Bronchus fibroblast of lung (primary cell): ENCODE data around the gene TMBIM4. TPM values are rescaled to one million over a fixed set of nuclear protein-coding genes. Genes with fewer than 3 reads are reported as not detected.

Source experiments
- total RNA-seq: library from RNA; depleted of rRNA; stranded (reverse); fragments of >200 nt; gene quantifications from 2 replicates; pipeline ENCODE4 v1.2.3, GENCODE V29; 2015

The TMBIM4 gene
- 95.1 and 105 TPM in 2 replicates for total RNA-seq

GRCh38 chr12:66169221-66170170, at the start of gene TMBIM4:
TMBIM4 (minus strand) TSS chr12:66169996; CDS start chr12:66169951, 45 bp downstream.

GRCh38 chr12:66188584-66189485, 19.0 kb upstream of the TMBIM4 start, which contains the start of gene IRAK3:
IRAK3 (plus strand) TSS chr12:66189214; CDS start chr12:66189300, 86 bp downstream.

GRCh38 chr12:66130267-66131066, 39.3 kb downstream of the TMBIM4 start, which contains the start of gene LLPH:
LLPH (minus strand) TSS chr12:66130750; CDS start chr12:66129106, 1,644 bp downstream.

Other genes starting within 250 kb of the TMBIM4 start
- 5.9 and 9.2 TPM in 2 replicates for gene LLPH, start 39.2 kb downstream of the TMBIM4 start, total RNA-seq
- gene IRAK3, start 19.2 kb upstream of the TMBIM4 start, total RNA-seq: 4.9 and 9.4 TPM in 2 replicates
- gene HELB, start 132.5 kb upstream of the TMBIM4 start, total RNA-seq: 1.2 and 2.9 TPM in 2 replicates